ENCODE data around the gene JAML.

DNA sequence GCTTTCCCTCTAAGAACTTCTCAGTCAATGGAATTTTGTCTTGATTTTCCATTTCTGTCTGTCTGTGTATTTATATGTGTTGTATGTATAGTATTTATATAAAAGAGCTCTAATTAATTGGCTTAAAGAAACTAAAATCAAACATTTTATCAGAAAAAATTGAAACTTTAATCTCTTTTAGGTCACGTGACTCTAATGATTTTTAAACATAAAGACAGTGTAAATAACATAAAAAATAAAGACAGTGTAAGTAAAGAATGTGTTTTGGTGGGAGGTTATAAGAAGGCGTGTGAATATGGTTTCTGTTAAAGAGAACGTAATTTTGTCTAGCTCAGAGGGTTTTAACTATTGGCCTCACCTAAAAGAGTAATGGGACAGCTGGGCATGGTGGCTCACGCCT is 2.4 kb downstream of the JAML start:
- no peak for TF ChIP-seq EZH2phosphoT487 (IDR thresholded peaks at IDR 0.05; ENCODE audit: borderline replicate concordance)
- TF ChIP-seq, protein P1, sequence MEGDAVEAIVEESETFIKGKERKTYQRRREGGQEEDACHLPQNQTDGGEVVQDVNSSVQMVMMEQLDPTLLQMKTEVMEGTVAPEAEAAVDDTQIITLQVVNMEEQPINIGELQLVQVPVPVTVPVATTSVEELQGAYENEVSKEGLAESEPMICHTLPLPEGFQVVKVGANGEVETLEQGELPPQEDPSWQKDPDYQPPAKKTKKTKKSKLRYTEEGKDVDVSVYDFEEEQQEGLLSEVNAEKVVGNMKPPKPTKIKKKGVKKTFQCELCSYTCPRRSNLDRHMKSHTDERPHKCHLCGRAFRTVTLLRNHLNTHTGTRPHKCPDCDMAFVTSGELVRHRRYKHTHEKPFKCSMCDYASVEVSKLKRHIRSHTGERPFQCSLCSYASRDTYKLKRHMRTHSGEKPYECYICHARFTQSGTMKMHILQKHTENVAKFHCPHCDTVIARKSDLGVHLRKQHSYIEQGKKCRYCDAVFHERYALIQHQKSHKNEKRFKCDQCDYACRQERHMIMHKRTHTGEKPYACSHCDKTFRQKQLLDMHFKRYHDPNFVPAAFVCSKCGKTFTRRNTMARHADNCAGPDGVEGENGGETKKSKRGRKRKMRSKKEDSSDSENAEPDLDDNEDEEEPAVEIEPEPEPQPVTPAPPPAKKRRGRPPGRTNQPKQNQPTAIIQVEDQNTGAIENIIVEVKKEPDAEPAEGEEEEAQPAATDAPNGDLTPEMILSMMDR (conservative IDR thresholded peaks at IDR 0.05; ENCODE audit: low read length), result no peak
